A673 (cell line): Measurements from ENCODE around the gene TMEM106C. TPM values are rescaled to one million over a fixed set of nuclear protein-coding genes. Genes with fewer than 3 reads are reported as not detected.

Source experiments
- BruUV-seq: library from RNA; stranded (reverse); fragments of 400-500 nt; replicated peaks from 2 replicates; lab custom pipeline; 2021; lab: Mats Ljungman, UMichigan
- CTCF ChIA-PET: fragments of 300-600 bp; sonication (Branson Sonifier 250); formaldehyde crosslinking; loops from one replicate; lab custom pipeline; 2022; ENCODE audit warnings: antibody characterized with exemption; lab: Charles Lee
- POLR2A ChIA-PET: fragments of 300-600 bp; sonication (Branson Sonifier 250); formaldehyde crosslinking; loops from one replicate; lab custom pipeline; 2022; ENCODE audit warnings: antibody characterized with exemption; ENCODE audit not compliant: low non-redundant PET; lab: Charles Lee
- DNase-seq: peaks from one replicate; pipeline ENCODE4 v3.0.0-alpha.2; 2015; ENCODE audit warnings: low spot score
- H3K27ac ChIP-seq: fragments of 200-600 bp; sonication (generic); 2 replicates; pipeline ENCODE4 v1.5.1; 2016; ENCODE audit warnings: mixed run types, low read depth, mild to moderate bottlenecking, mixed read lengths, antibody characterized with exemption, low read length; ENCODE audit not compliant: poor library complexity, severe bottlenecking
- H3K27me3 ChIP-seq: fragments of 200-600 bp; sonication (generic); replicated peaks from 2 replicates; pipeline ENCODE4 v1.6.1; 2017; ENCODE audit warnings: mixed run types, low read depth, mild to moderate bottlenecking, mixed read lengths, antibody characterized with exemption, low read length; ENCODE audit not compliant: insufficient read depth, poor library complexity
- H3K36me3 ChIP-seq: fragments of 200-600 bp; sonication (generic); 2 replicates; pipeline ENCODE4 v1.6.1; 2016; ENCODE audit warnings: mixed run types, mild to moderate bottlenecking, mixed read lengths, antibody characterized with exemption, low read length; ENCODE audit not compliant: insufficient read depth, poor library complexity, severe bottlenecking
- H3K4me1 ChIP-seq: fragments of 200-600 bp; sonication (generic); 2 replicates; pipeline ENCODE4 v1.6.1; 2017; ENCODE audit warnings: mixed run types, mild to moderate bottlenecking, mixed read lengths, antibody characterized with exemption, low read length; ENCODE audit not compliant: insufficient read depth, poor library complexity, severe bottlenecking
- H3K4me3 ChIP-seq: fragments of 200-600 bp; sonication (generic); 2 replicates; pipeline ENCODE4 v1.5.1; 2016; ENCODE audit warnings: low read depth, mixed run types, mild to moderate bottlenecking, mixed read lengths, low read length; ENCODE audit not compliant: poor library complexity, severe bottlenecking
- H3K9me3 ChIP-seq: fragments of 200-600 bp; sonication (generic); 2 replicates; pipeline ENCODE4 v1.6.1; 2016; ENCODE audit warnings: mixed run types, low read depth, mild to moderate bottlenecking, mixed read lengths, antibody characterized with exemption, low read length; ENCODE audit not compliant: poor library complexity, severe bottlenecking
- EZH2 ChIP-seq: fragments of 200-600 bp; sonication (generic); IDR thresholded peaks from 2 replicates; pipeline ENCODE4 v1.6.1; 2017; ENCODE audit warnings: borderline replicate concordance, low read depth, mild to moderate bottlenecking, mixed read lengths, antibody characterized with exemption, low read length; ENCODE audit not compliant: poor library complexity, severe bottlenecking
- intact Hi-C: fragments of 100-400 bp; cut with micrococcal nuclease; formaldehyde crosslinking; loops from one replicate; pipeline ENCODE4 v1.10.0; 2022; ENCODE audit not compliant: unreplicated experiment
- total RNA-seq: library from RNA; stranded (reverse); gene quantifications from 2 replicates; pipeline ENCODE4 v1.2.3, GENCODE V29; 2021
- TF ChIP-seq, protein P1 (sequence below): fragments of 300-800, 200-600 bp; sonication (generic); conservative IDR thresholded peaks from 2 replicates; pipeline ENCODE4 v1.5.1; 2017; ENCODE audit warnings: low read depth, mild to moderate bottlenecking, antibody characterized with exemption, low read length, moderate library complexity, mixed read lengths

Gene TMEM106C
- total RNA-seq, 1 experiment from 2014 or later: 182 TPM

DNA sequence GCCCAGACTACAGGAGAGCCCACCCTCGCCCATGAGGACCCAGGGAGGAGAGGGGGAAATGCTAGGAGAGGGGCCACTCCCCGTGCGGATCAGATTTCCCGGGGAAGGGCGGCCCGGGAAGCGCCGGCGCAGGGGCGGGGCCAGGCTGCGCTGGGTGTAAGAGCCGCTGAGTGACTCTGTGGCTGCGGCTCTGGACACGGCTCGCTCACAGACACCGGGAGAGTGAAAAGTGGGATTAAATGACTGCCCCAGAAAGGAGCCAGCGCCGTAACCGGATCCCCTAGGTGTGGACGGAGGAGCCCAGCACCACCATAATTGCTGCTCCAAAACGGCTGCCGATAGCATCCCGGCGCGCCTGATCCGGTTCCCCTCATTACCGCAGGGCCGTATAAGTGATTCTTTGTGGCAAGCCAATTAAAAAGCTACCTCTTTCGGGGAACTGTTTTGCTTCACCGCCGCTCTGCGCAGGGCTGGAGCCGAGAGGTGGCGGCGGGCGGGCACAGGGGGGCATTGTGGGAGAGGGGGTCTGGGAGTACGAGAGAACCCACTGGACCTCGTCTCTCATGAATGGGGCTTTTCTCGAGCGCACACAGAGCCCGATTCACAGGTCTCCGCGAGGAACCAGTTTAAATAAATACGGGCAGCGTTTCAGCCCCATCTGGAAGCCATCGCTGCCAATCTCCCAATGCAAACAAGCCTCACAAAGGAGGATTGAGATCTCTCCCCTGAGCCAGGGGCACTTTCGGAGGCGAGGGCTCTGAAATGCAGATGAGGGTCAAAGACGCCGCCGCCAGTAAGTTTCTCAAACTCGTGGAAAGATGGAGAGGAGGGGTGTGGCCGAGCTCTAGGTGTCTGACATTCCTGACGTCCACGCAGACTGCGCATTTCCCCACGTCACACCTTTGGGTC lies 38.4 kb downstream of the TMEM106C start:
- DNase-seq: peak; percentile 73
- Histone ChIP-seq H3K9me3 (no peaks in the 10 kb centered on the region), H3K4me3 (peak overlapping the region; percentile 46), H3K4me1 (peaks cover 26% of the 10 kb centered on the region), H3K36me3 (no peaks in the 10 kb centered on the region), H3K27ac (no peak overlapping the region), H3K27me3 (peaks cover 60% of the 10 kb centered on the region)
- BruUV-seq: no TSS peak
- intact Hi-C loops: loop anchor here (10.0 kb wide), 1 partner anchor 183 kb away; the partner anchor contains the start of gene CCDC184
- ChIA-PET CTCF (interaction anchor here (0.6 to 1.5 kb wide), 3 partner anchors 38 to 1617 kb away, joined by 3 to 4 read pairs (median 3); partner anchors contain the start of gene TMEM106C), POLR2A (no interaction called here)
- no peak for TF ChIP-seq EZH2
- TF ChIP-seq, protein P1, sequence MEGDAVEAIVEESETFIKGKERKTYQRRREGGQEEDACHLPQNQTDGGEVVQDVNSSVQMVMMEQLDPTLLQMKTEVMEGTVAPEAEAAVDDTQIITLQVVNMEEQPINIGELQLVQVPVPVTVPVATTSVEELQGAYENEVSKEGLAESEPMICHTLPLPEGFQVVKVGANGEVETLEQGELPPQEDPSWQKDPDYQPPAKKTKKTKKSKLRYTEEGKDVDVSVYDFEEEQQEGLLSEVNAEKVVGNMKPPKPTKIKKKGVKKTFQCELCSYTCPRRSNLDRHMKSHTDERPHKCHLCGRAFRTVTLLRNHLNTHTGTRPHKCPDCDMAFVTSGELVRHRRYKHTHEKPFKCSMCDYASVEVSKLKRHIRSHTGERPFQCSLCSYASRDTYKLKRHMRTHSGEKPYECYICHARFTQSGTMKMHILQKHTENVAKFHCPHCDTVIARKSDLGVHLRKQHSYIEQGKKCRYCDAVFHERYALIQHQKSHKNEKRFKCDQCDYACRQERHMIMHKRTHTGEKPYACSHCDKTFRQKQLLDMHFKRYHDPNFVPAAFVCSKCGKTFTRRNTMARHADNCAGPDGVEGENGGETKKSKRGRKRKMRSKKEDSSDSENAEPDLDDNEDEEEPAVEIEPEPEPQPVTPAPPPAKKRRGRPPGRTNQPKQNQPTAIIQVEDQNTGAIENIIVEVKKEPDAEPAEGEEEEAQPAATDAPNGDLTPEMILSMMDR: no peak

DNA sequence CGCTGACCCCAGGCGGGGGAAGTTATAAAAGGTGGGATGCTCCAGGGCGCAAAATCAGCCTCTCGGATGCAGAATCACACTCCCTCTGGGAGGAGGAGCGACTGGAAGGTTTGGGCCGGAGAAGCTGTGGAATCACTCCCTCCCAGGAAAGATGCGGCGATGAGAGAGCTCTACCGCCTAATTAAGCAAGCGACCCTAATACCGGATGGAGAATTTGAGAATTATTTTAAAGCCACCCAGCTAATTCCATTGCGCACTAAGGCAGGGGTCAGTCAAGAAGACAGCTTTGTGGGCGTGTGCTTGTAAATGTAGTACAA lies 39.0 kb downstream of the TMEM106C start:
- peaks cover 26% of the 10 kb centered on the region for H3K4me1 ChIP-seq
- no peaks in the 10 kb centered on the region for H3K36me3 ChIP-seq
- ChIA-PET POLR2A (no interaction called here), CTCF (interaction anchor here (0.6 to 1.5 kb wide), 3 partner anchors 39 to 1618 kb away, joined by 3 to 4 read pairs (median 3); partner anchors contain the start of gene TMEM106C)
- no peak overlapping the region for H3K27ac ChIP-seq
- DNase-seq: no peak
- intact Hi-C loops: loop anchor here (10.0 kb wide), 1 partner anchor 182 kb away; the partner anchor contains the start of gene CCDC184
- no TSS peak for BruUV-seq
- peaks cover 66% of the 10 kb centered on the region for H3K27me3 ChIP-seq
- no peak for TF ChIP-seq EZH2
- no peaks in the 10 kb centered on the region for H3K9me3 ChIP-seq
- peak overlapping the region; percentile 46 for H3K4me3 ChIP-seq

DNA sequence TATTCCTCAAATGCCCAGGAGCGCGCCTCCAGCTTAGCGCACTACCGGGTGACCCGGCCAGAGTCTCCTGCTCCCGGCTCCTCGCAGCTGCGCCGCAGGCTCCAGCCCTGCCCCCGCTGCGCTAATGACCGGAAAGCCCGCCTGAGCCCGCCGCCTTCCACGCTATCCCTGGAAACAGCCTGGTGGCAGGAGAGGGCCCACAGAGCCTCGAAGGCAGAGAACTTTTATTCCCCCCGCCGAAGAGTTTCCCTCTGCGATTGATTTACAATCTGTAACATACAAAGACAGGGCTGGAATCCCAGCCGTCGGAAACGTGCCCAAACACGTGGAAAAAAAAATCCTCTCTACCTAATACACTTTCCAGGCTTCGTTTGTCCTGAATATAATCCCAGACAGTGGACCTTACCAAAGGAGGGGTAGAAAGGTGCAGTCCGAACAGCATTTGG lies 39.4 kb downstream of the TMEM106C start:
- intact Hi-C loops: loop anchor here (10.0 kb wide), 1 partner anchor 182 kb away; the partner anchor contains the start of gene CCDC184
- CTCF ChIA-PET: no interaction called here
- peak overlapping the region; percentile 46 for H3K4me3 ChIP-seq
- no peak overlapping the region for H3K27ac ChIP-seq
- H3K27me3 ChIP-seq: peaks cover 67% of the 10 kb centered on the region
- TF ChIP-seq, protein P1: no peak
- peak; percentile 68 for TF ChIP-seq EZH2
- no peak for DNase-seq
- no peaks in the 10 kb centered on the region for H3K36me3 ChIP-seq
- POLR2A ChIA-PET: no interaction called here
- H3K4me1 ChIP-seq: peaks cover 26% of the 10 kb centered on the region
- H3K9me3 ChIP-seq: no peaks in the 10 kb centered on the region
- BruUV-seq: no TSS peak
